ENCODE measurements around the gene GABRB3.

Gene GABRB3

GRCh38 chr15:26702381-26702780 lies 70.5 kb downstream of the GABRB3 start:
- TF ChIP-seq CTCF (IDR thresholded peaks at IDR 0.05; ENCODE audit: low read depth, low read length, poor library complexity, severe bottlenecking) (no peak), EZH2phosphoT487 (IDR thresholded peaks at IDR 0.05; ENCODE audit: borderline replicate concordance, low read length) (no peak)
- H3K4me1 ChIP-seq (ENCODE audit: control insufficient read depth, low read length) = no peaks in the 10 kb centered on the region
- no peaks in the 10 kb centered on the region for H3K9me2 ChIP-seq (replicated peaks; ENCODE audit: control insufficient read depth, low read length)

GRCh38 chr15:26698555-26698954 lies 74.3 kb downstream of the GABRB3 start:
- no peaks in the 10 kb centered on the region for H3K36me3 ChIP-seq (ENCODE audit: control insufficient read depth, low read length)
- H3F3A ChIP-seq (ENCODE audit: control insufficient read depth, insufficient read depth) = no peaks in the 10 kb centered on the region
- no peaks in the 10 kb centered on the region for H3K27me3 ChIP-seq (ENCODE audit: control insufficient read depth, low read length)
- TF ChIP-seq CTCF (IDR thresholded peaks at IDR 0.05; ENCODE audit: low read depth, low read length, poor library complexity, severe bottlenecking) (no peak), EZH2phosphoT487 (IDR thresholded peaks at IDR 0.05; ENCODE audit: borderline replicate concordance, low read length) (no peak)
- no peak overlapping the region for H3K4me3 ChIP-seq (ENCODE audit: low read length)
- H3K9me3 ChIP-seq (ENCODE audit: control insufficient read depth, insufficient read depth, low read length) = peaks cover 4% of the 10 kb centered on the region; the same call in 1 of the 2 replicates
- no peaks in the 10 kb centered on the region for H3K4me1 ChIP-seq (ENCODE audit: control insufficient read depth, low read length)
- no peak overlapping the region for H3K27ac ChIP-seq (ENCODE audit: low read depth, low read length)
- no peaks in the 10 kb centered on the region for H3K79me2 ChIP-seq (ENCODE audit: control insufficient read depth, low read length)
- H3K9me2 ChIP-seq (replicated peaks; ENCODE audit: control insufficient read depth, low read length) = no peaks in the 10 kb centered on the region
- no peaks in the 10 kb centered on the region for H4K20me1 ChIP-seq (ENCODE audit: control insufficient read depth, insufficient read depth, low read depth, low read length)
- H3K4me2 ChIP-seq (ENCODE audit: low read length) = no peak overlapping the region

More at GRCh38 chr15:26702381-26702780, 70.5 kb downstream of the GABRB3 start:
- Histone ChIP-seq H3K27ac (ENCODE audit: low read depth, low read length) (no peak overlapping the region), H3K36me3 (ENCODE audit: control insufficient read depth, low read length) (no peaks in the 10 kb centered on the region), H3K4me3 (ENCODE audit: low read length) (no peak overlapping the region), H4K20me1 (ENCODE audit: control insufficient read depth, insufficient read depth, low read depth, low read length) (no peaks in the 10 kb centered on the region), H3F3A (ENCODE audit: control insufficient read depth, insufficient read depth) (no peaks in the 10 kb centered on the region), H3K27me3 (ENCODE audit: control insufficient read depth, low read length) (no peaks in the 10 kb centered on the region), H3K9me3 (ENCODE audit: control insufficient read depth, insufficient read depth, low read length) (peaks cover 14% of the 10 kb centered on the region; the same call in 1 of the 2 replicates), H3K4me2 (ENCODE audit: low read length) (no peak overlapping the region), H3K79me2 (ENCODE audit: control insufficient read depth, low read length) (no peaks in the 10 kb centered on the region)

GRCh38 chr15:26697913-26698312 lies 75.0 kb downstream of the GABRB3 start:
- Histone ChIP-seq H3K9me3 (ENCODE audit: control insufficient read depth, insufficient read depth, low read length) (no peaks in the 10 kb centered on the region; the same call in 1 of the 2 replicates), H3K36me3 (ENCODE audit: control insufficient read depth, low read length) (no peaks in the 10 kb centered on the region), H3K27ac (ENCODE audit: low read depth, low read length) (no peak overlapping the region), H3K4me1 (ENCODE audit: control insufficient read depth, low read length) (no peaks in the 10 kb centered on the region), H3F3A (ENCODE audit: control insufficient read depth, insufficient read depth) (no peaks in the 10 kb centered on the region), H3K4me2 (ENCODE audit: low read length) (no peak overlapping the region), H3K79me2 (ENCODE audit: control insufficient read depth, low read length) (no peaks in the 10 kb centered on the region), H3K27me3 (ENCODE audit: control insufficient read depth, low read length) (no peaks in the 10 kb centered on the region), H3K9me2 (replicated peaks; ENCODE audit: control insufficient read depth, low read length) (no peaks in the 10 kb centered on the region), H3K4me3 (ENCODE audit: low read length) (no peak overlapping the region), H4K20me1 (ENCODE audit: control insufficient read depth, insufficient read depth, low read depth, low read length) (no peaks in the 10 kb centered on the region)
- TF ChIP-seq CTCF (IDR thresholded peaks at IDR 0.05; ENCODE audit: low read depth, low read length, poor library complexity, severe bottlenecking) (no peak), EZH2phosphoT487 (IDR thresholded peaks at IDR 0.05; ENCODE audit: borderline replicate concordance, low read length) (no peak)

All from DOHH2 (cell line).